GM18508 (cell line): ENCODE data around the gene LAMB1.
"Not testable (repeated sequence)": the region's sequence is repeated elsewhere in the genome, so short reads cannot be mapped to it uniquely, and the experiment has no call there.

Experiments used
- ATAC-seq: cut with Tn5 transposase; IDR thresholded peaks from one replicate; pipeline ENCODE4 v1.9.1; 2021; ENCODE audit warnings: moderate number of reproducible peaks; ENCODE audit not compliant: insufficient read depth, unreplicated experiment

LAMB1 gene

GRCh38 chr7:108002726-108003598, at the start of gene LAMB1:
TSS of gene LAMB1 (minus strand) at chr7:108003161. CDS start at chr7:108002885, 276 bp downstream.
- ATAC-seq, result no peak

- no peak for ATAC-seq
These were observed 48.5 kb upstream of the LAMB1 start for GRCh38 chr7:108051454-108051853.

GRCh38 chr7:108049962-108050361, 47.0 kb upstream of the LAMB1 start:
- peak; percentile 67 for ATAC-seq

GRCh38 chr7:108048422-108048821, 45.5 kb upstream of the LAMB1 start:
- ATAC-seq, result no peak

GRCh38 chr7:108046952-108047506, 44.1 kb upstream of the LAMB1 start:
- no peak for ATAC-seq

GRCh38 chr7:108045669-108046068, 42.7 kb upstream of the LAMB1 start:
- no peak for ATAC-seq

GRCh38 chr7:108045154-108045553, 42.2 kb upstream of the LAMB1 start:
- ATAC-seq, result no peak

GRCh38 chr7:108044345-108044744, 41.4 kb upstream of the LAMB1 start:
- no peak for ATAC-seq

GRCh38 chr7:108038986-108039385, 36.0 kb upstream of the LAMB1 start:
- ATAC-seq, result no peak

GRCh38 chr7:108037741-108038140, 34.8 kb upstream of the LAMB1 start:
- ATAC-seq, result no peak

GRCh38 chr7:108037140-108037539, 34.2 kb upstream of the LAMB1 start:
- no peak for ATAC-seq

GRCh38 chr7:108034586-108034985, 31.6 kb upstream of the LAMB1 start:
- no peak for ATAC-seq

- no peak for ATAC-seq
These were observed 31.0 kb upstream of the LAMB1 start for GRCh38 chr7:108033776-108034497.

- not testable (repeated sequence) for ATAC-seq
These were observed 30.3 kb upstream of the LAMB1 start for GRCh38 chr7:108033309-108033708.

GRCh38 chr7:108030516-108030915, 27.6 kb upstream of the LAMB1 start:
- no peak for ATAC-seq

- no peak for ATAC-seq
These were observed 26.1 kb upstream of the LAMB1 start for GRCh38 chr7:108029034-108029433.

GRCh38 chr7:108028111-108028510, 25.1 kb upstream of the LAMB1 start:
- ATAC-seq, result no peak

- no peak for ATAC-seq
These were observed 24.3 kb upstream of the LAMB1 start for GRCh38 chr7:108027239-108027638.

- ATAC-seq, result no peak
These were observed 23.7 kb upstream of the LAMB1 start for GRCh38 chr7:108026647-108027046.

- no peak for ATAC-seq
These were observed 23.2 kb upstream of the LAMB1 start for GRCh38 chr7:108026116-108026515.

- ATAC-seq, result no peak
These were observed 21.6 kb upstream of the LAMB1 start for GRCh38 chr7:108024538-108024937.
